Mononuclear cell (primary cell): ENCODE data around the gene PIEZO1. TPM values are rescaled to one million over a fixed set of nuclear protein-coding genes. Genes with fewer than 3 reads are reported as not detected.

Source experiments
- H3K27me3 ChIP-seq: 2 replicates; pipeline ENCODE4 v1.6.0; 2011; ENCODE audit warnings: low read length, control low read depth; ENCODE audit not compliant: insufficient read depth
- H3K4me1 ChIP-seq: 2 replicates; pipeline ENCODE4 v1.5.1; 2011; ENCODE audit warnings: mild to moderate bottlenecking, low read length, control low read depth; ENCODE audit not compliant: insufficient read depth
- H3K4me3 ChIP-seq: 2 replicates; pipeline ENCODE4 v1.5.1; 2011; ENCODE audit warnings: mild to moderate bottlenecking, low read length, moderate library complexity
- H3K9me3 ChIP-seq: 2 replicates; pipeline ENCODE4 v1.5.1; 2011; ENCODE audit warnings: low read depth, mild to moderate bottlenecking, control low read depth, low read length
- total RNA-seq: library from RNA; depleted of rRNA; stranded (reverse); fragments of >200 nt; gene quantifications from one replicate; pipeline ENCODE4 v1.2.3, GENCODE V29; 2012

The PIEZO1 gene
- total RNA-seq, 1 donor = 54.5 TPM

- H3K27me3 ChIP-seq = no peaks in the 10 kb centered on the region
- no peaks in the 10 kb centered on the region for H3K9me3 ChIP-seq
- peaks cover 65% of the 10 kb centered on the region for H3K4me1 ChIP-seq
- H3K4me3 ChIP-seq = no peak overlapping the region
Measured at GRCh38 chr16:88696441-88696840, 88.6 kb downstream of the PIEZO1 start.

DNA sequence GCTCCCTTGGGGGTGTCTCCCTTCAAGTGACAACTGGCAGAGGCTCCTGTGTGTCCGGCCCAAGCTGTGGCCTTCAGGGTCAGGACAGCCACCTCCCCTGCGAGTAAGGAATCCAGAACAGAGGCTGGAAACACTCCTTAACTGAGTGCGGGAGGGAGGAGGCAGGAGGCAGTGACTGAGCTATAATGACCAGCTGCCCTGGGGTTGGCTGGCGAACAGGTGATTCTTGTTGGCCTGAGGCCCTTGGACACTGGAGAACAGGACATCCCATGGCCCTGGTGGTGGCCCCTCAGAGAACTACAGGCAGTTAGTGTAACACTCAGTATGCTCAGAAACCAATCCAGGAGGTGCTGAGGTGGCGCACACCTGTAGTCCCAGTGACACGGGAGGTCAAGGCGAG, 89.3 kb downstream of the PIEZO1 start:
- H3K27me3 ChIP-seq = no peaks in the 10 kb centered on the region
- H3K4me1 ChIP-seq = peaks cover 66% of the 10 kb centered on the region
- H3K4me3 ChIP-seq = no peak overlapping the region
- no peaks in the 10 kb centered on the region for H3K9me3 ChIP-seq

GRCh38 chr16:88695218-88695617, 89.8 kb downstream of the PIEZO1 start:
- Histone ChIP-seq H3K4me1 (peaks cover 62% of the 10 kb centered on the region), H3K9me3 (no peaks in the 10 kb centered on the region), H3K4me3 (no peak overlapping the region), H3K27me3 (no peaks in the 10 kb centered on the region)

GRCh38 chr16:88694221-88695087, 90.6 kb downstream of the PIEZO1 start:
- Histone ChIP-seq H3K27me3 (no peaks in the 10 kb centered on the region), H3K4me3 (no peak overlapping the region), H3K9me3 (no peaks in the 10 kb centered on the region), H3K4me1 (peaks cover 54% of the 10 kb centered on the region)

GRCh38 chr16:88693420-88694177, 91.4 kb downstream of the PIEZO1 start:
- Histone ChIP-seq H3K9me3 (no peaks in the 10 kb centered on the region), H3K4me1 (peaks cover 46% of the 10 kb centered on the region), H3K4me3 (no peak overlapping the region), H3K27me3 (no peaks in the 10 kb centered on the region)

DNA sequence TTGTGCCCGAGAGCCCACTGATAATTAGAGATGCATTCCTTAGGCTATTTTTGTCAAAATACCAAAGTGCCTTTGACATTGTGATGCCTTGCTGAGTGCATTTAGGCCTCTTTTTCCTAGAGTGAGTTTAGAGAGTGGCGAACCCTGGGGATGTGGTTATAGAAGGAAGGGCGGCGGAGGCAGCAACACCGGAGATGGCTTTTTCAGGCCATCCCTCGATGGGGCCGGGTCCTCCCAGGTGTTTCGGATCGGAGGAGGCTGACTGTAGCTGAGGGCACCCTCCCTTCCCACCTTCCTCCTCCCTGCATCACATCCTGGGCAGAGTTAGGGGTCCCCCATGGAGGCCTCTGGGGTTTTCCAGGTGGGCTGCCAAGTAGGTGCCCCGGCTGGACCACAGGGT, 92.2 kb downstream of the PIEZO1 start:
- H3K27me3 ChIP-seq = no peaks in the 10 kb centered on the region
- no peak overlapping the region for H3K4me3 ChIP-seq
- H3K9me3 ChIP-seq = no peaks in the 10 kb centered on the region
- peaks cover 38% of the 10 kb centered on the region for H3K4me1 ChIP-seq

DNA sequence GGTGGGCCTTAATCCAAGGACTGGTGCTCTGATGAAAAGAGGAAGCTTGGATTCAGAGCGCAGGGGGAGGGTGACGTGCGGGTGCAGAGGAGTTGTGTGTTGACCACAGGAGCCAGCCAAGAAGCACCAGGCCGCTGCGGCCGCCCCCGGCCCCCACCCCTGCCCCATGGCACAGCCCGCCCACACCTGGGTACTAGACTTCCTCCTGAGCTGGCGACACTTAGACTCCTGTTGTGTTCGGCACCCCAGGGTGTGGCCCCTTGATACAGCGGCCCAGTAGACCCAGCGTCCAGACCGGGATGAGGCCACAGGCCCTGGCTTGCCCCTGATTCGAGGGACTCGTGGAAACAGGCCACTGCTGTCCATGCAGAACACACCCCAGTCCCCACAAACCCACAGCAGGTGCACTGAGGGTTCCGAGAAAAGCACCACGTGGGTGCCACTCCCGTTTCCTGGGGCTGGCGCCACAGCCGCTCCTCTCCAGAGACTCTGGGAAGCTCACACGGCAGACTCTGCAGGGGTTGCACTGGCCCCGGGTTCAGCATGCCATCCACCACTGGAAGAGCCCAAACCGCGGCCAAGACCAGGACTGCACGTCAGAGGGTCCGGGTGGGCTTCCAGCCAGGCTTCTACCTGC, 93.0 kb downstream of the PIEZO1 start:
- H3K4me1 ChIP-seq = peaks cover 35% of the 10 kb centered on the region
- H3K27me3 ChIP-seq = no peaks in the 10 kb centered on the region
- no peak overlapping the region for H3K4me3 ChIP-seq
- no peaks in the 10 kb centered on the region for H3K9me3 ChIP-seq

DNA sequence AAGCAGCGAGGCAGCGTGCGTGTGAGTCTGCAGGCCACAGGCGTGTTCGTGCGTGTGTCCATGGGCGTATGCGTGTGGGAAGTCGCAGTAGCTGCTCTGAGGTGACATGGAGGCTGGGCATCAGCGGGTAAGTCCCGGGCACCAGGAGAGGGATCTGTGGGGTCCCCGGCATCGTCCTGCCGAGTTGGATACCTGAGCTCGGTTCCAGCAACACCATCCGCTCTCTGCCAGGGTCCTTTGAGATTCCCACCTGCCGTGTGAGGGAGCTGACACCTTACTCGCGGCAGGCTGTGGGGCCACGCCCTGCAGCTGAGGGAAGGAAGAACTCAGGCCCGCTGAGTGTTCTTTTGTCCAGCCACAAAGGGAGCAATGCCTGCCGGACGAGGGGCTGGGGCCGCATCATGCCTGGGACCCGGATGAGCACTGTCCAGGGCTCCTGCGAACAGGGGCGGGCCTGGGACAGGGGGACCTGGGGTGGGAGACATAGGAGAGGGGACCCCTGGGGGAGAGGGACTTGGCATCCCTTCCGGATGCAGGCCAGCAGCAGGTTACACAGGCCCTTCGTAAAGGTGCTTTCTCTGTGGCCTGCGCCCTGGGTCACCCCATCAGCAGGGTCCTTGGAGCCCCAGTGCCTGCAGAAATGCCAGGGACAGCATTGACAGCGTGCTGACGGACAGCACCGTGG, 93.7 kb downstream of the PIEZO1 start:
- Histone ChIP-seq H3K9me3 (no peaks in the 10 kb centered on the region), H3K4me3 (no peak overlapping the region), H3K4me1 (peaks cover 41% of the 10 kb centered on the region), H3K27me3 (no peaks in the 10 kb centered on the region)

GRCh38 chr16:88690341-88691128, 94.5 kb downstream of the PIEZO1 start:
- H3K4me1 ChIP-seq = peaks cover 44% of the 10 kb centered on the region
- no peak overlapping the region for H3K4me3 ChIP-seq
- H3K9me3 ChIP-seq = no peaks in the 10 kb centered on the region
- no peaks in the 10 kb centered on the region for H3K27me3 ChIP-seq

DNA sequence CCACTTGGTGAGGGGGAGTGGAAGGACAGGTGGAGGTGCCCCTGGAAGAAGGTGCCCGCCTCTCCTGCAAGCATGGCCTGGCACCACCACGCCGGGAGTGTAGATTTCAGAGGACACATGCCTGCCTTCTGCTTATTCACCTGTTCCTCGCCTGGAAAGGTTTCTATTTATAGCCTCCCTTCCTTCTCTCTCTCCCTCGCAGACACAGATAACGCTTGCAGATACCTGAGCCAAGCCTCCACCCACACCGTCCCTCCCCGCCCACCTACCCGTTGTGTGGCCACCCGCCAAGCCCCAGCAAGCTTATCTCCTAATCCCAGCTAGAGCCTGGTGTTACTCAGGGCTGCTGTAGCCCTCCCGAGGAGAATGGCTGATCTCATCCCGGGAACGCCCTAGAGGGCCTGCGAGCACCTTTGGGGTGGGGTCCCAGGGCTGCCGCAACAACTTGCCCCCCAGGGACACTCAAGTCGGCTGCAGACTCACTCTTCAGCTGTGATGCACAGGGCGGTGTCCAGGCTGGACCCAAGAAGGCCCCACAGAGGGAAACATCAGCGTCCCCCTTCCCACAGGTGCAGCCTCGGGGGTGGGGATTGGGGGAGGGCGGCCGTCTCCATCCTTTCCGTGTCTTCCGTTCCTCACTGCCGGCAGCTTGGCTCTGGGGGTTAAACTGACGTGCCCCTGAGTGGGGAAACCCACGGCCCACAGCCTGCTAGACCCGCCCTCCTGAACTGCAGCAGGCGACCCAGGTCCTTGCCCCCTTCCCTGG, 96.8 kb downstream of the PIEZO1 start:
- H3K4me3 ChIP-seq = no peak overlapping the region

GRCh38 chr16:88687676-88688012, 97.4 kb downstream of the PIEZO1 start:
- no peak overlapping the region for H3K4me3 ChIP-seq
- H3K27me3 ChIP-seq = no peaks in the 10 kb centered on the region
- peaks cover 58% of the 10 kb centered on the region for H3K4me1 ChIP-seq
- H3K9me3 ChIP-seq = no peaks in the 10 kb centered on the region

More for the DNA sequence above, 96.8 kb downstream of the PIEZO1 start:
- Histone ChIP-seq H3K9me3 (no peaks in the 10 kb centered on the region), H3K4me1 (peaks cover 58% of the 10 kb centered on the region), H3K27me3 (no peaks in the 10 kb centered on the region)

- H3K9me3 ChIP-seq = no peaks in the 10 kb centered on the region
- no peak overlapping the region for H3K4me3 ChIP-seq
- H3K27me3 ChIP-seq = no peaks in the 10 kb centered on the region
- peaks cover 58% of the 10 kb centered on the region for H3K4me1 ChIP-seq
Measured at GRCh38 chr16:88687254-88687576, 97.8 kb downstream of the PIEZO1 start.

DNA sequence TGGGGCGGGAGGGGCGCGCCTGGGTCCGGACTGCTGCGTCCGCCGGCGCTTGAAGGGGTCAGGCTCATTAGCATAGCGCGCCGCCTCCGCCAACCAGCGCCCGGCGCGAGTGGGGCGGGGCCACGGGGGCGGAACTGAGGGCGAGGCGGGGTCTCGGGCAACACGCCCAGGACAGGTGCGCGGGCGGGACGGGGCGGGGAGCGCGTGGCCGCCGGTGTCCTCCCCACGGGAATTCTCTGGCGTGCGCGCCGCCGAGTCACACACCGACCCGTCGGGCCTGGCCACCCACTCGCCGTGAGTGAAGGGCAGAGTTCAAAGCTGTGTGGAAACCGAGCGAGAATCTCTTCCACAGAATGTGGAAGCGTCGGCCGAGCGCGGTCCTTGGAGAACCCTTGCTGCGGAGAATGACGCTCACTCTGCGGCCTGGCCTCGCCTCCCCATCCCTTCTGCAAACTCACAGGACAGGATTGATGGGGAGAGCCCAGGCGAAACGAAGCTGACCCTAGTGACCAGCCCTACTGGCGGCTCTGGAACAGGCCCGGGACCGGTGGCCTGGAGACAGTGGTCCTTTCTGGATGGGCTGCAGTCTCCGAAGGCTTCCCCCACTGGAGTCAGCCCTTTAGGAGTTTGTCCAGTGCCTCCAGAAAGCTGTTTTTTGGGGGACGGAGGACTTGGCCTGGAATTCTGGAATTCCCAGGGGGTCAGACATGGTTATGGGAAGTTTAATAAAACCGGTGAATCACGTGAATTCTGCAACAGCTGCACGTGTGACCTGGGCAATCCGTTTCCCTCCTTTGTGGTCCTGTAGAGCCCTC, 98.4 kb downstream of the PIEZO1 start, which contains the start of gene SNAI3:
Gene SNAI3 (minus strand): TSS at position 69 of the 815 bp plus-strand sequence. CDS start 101 bp downstream, outside the sequence.
- H3K27me3 ChIP-seq = no peaks in the 10 kb centered on the region
- no peaks in the 10 kb centered on the region for H3K9me3 ChIP-seq
- H3K4me1 ChIP-seq = peaks cover 58% of the 10 kb centered on the region
- H3K4me3 ChIP-seq = peak within 1 kb of the TSS; percentile 77
